Right lobe of liver (tissue), 6 donors: ENCODE results near the gene POLR2F. TPM values are rescaled to one million over a fixed set of nuclear protein-coding genes. Genes with fewer than 3 reads are reported as not detected.
"Not testable (repeated sequence)": the region's sequence is repeated elsewhere in the genome, so short reads cannot be mapped to it uniquely, and the experiment has no call there.

ENCODE experiments used
- ATAC-seq, 4 donors: fragments of 200-7000 bp; cut with Tn5 transposase; one replicate each; pipeline ENCODE4 v1.9.1; 2020; ENCODE audit warnings: mild to moderate bottlenecking in 4 of 4, moderate library complexity in 4 of 4
- DNase-seq, 3 donors: peaks; one replicate each; pipeline ENCODE4 v3.0.0-alpha.2; 2020
- H3K27ac ChIP-seq, 3 donors: fragments of 200-600 bp; one replicate each; pipeline ENCODE4 v1.8.0; 2022
- H3K27me3 ChIP-seq, 2 donors: fragments of 200-600 bp; one replicate each; pipeline ENCODE4 v1.8.0; 2022
- H3K36me3 ChIP-seq, 4 donors: fragments of 200-600 bp; sonication (generic) in 1 of 4; one replicate each; pipeline versions ENCODE4 v1.5.1 to v1.8.0; 2017 to 2022; ENCODE audit warnings: control low read depth in 1 of 4
- H3K4me1 ChIP-seq, 4 donors: fragments of 200-600 bp; sonication (generic) in 1 of 4; one replicate each; pipeline versions ENCODE4 v1.5.1 to v1.8.0; 2017 to 2022; ENCODE audit warnings: control low read depth in 1 of 4
- H3K4me3 ChIP-seq, 3 donors: fragments of 200-600 bp; one replicate each; pipeline ENCODE4 v1.8.0; 2022
- H3K9me3 ChIP-seq, 4 donors: fragments of 200-600 bp; sonication (generic) in 1 of 4; one replicate each; pipeline versions ENCODE4 v1.5.1 to v1.8.0; 2017 to 2022; ENCODE audit warnings: control low read depth in 1 of 4
- POLR2A ChIP-seq: fragments of 450-650 bp; IDR thresholded peaks from one replicate; pipeline ENCODE4 v1.6.1; 2017; ENCODE audit warnings: antibody characterized with exemption, mild to moderate bottlenecking
- WGBS: methylation state at CpG from one replicate; pipeline ENCODE4 v1.1.6; 2018; ENCODE audit warnings: low coverage, low lambda C conversion rate; ENCODE audit not compliant: insufficient coverage; ENCODE audit errors: missing lambda C conversion rate; 5-methylcytosine and 5-hydroxymethylcytosine counted together
- intact Hi-C, 2 donors: fragments of 100-400 bp; cut with DNase I; formaldehyde crosslinking; loops; one replicate each; pipeline versions ENCODE4 v1.11.2 to v1.14.1; 2022
- total RNA-seq, 6 experiments: library from RNA; depleted of rRNA in 2 of 6; stranded (reverse); fragments of >200 nt in 2 of 6; fragmentation: NEBNext Ultra II Directional in 3 of 6; extraction: Animal tissue kit (Norgen Biotek cat#: 25700) in 3 of 6; gene quantifications; one replicate each; pipeline versions ENCODE4 v1.1.0 to v1.2.4, GENCODE V29; 2016 to 2023
- TF ChIP-seq, protein P1 (sequence below), 4 donors: fragments of 200-600 bp in 3 of 4; fragments of 450-650 bp in 1 of 4; IDR thresholded peaks; one replicate each; pipeline versions ENCODE4 v1.5.1 to v1.8.0; 2016 to 2022; ENCODE audit warnings: antibody characterized with exemption in 4 of 4, mild to moderate bottlenecking in 2 of 4
- donor health status: DM: no; HTN: yes; CAD: no.
- donor health status: DM: no; HTN: no; CAD: no.
- donor health status: DM: no; HTN: no; CAD: no.
- donor health status: DM: no; HTN: yes; CAD: no.
- donor health status: DM: no; HTN: yes; CAD: no.

POLR2F gene
- total RNA-seq, 6 experiments from 2014 or later = 42.4 to 60.5 (median 56.3) TPM

DNA sequence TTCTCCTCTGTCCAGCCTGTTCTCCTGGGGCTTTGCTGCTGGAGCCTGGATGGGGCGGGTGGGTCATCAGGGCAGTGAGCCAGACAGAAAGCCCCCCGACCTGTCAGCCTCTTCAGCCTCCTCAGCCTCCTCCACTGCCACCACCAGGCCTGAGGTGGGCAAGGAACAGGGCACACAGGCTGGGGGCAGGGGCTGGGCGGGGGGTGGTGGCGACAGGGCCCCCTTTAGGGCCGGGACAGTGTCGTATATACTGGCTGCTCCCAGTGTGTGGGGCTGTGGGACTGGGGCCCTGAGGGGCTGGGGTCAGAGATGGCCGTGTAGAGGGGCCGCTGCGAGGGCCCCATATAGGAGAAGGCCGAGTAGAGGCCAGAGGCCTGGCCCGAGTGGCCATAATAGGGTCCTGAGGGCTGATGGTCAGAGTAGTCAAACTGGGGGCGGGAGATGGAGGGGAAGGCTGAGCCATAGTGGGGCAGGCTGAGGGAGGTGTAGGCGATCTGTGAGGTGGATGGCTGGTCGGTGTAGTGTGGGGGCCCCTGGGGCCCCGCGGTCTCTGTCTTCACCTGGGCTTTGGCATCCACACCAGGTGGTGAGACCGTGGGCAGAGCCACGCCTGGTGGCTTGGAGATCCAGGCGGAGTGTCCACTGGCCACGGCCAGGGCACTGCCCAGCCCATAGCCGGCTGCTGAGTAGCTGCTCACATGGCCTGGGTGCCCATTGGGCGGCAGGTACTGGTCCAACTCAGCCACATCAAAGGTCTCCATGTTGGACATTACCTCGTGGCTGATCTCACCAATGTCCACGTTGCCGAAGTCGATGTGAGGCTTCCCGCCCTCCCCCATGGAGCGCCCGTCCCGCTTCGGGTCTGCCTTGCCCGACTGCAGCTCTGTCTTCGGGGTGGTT is 20.0 kb downstream of the POLR2F start:
- WGBS = 92% methylated on average over 11 of the region's 33 CpGs
- no peak overlapping the region for H3K27ac ChIP-seq
- H3K27me3 ChIP-seq = no peaks in the 10 kb centered on the region
- TF ChIP-seq POLR2A = no peak
- TF ChIP-seq, protein P1, sequence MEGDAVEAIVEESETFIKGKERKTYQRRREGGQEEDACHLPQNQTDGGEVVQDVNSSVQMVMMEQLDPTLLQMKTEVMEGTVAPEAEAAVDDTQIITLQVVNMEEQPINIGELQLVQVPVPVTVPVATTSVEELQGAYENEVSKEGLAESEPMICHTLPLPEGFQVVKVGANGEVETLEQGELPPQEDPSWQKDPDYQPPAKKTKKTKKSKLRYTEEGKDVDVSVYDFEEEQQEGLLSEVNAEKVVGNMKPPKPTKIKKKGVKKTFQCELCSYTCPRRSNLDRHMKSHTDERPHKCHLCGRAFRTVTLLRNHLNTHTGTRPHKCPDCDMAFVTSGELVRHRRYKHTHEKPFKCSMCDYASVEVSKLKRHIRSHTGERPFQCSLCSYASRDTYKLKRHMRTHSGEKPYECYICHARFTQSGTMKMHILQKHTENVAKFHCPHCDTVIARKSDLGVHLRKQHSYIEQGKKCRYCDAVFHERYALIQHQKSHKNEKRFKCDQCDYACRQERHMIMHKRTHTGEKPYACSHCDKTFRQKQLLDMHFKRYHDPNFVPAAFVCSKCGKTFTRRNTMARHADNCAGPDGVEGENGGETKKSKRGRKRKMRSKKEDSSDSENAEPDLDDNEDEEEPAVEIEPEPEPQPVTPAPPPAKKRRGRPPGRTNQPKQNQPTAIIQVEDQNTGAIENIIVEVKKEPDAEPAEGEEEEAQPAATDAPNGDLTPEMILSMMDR (IDR thresholded peaks at IDR 0.05) = no peak
- H3K4me3 ChIP-seq = no peak overlapping the region
- no peaks in the 10 kb centered on the region for H3K36me3 ChIP-seq
- intact Hi-C loops = loop anchor here in 1 of 2 donors (10.0 kb wide), 1 partner anchor 149 kb away; the partner anchor contains the start of gene GALR3
- no peaks in the 10 kb centered on the region for H3K9me3 ChIP-seq
- DNase-seq (no peak), ATAC-seq (no peak)
- no peaks in the 10 kb centered on the region for H3K4me1 ChIP-seq

DNA sequence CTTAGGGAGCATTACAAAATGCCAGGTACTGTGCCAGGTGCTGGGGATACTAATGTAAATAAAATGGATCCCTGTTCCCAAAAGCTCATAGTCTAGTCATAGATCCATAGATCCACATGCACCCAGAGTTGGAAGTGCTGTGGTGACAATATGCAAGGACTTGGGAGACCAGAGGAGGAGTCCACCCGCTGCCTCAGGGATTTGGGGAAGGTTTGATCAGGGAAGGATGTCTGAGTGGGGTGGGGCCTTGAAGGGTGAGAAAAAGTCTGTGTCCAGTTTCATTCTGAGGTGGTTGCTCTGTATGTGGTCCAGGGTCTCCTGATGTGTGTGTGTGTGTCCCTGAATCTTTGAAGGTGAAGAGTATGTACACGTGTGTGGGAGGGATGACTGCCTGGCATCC is 21.7 kb downstream of the POLR2F start:
- no CpG with 5 or more reads among the region's 2 CpGs for WGBS
- Histone ChIP-seq H3K27ac (no peak overlapping the region), H3K36me3 (no peaks in the 10 kb centered on the region), H3K4me1 (no peaks in the 10 kb centered on the region), H3K27me3 (no peaks in the 10 kb centered on the region), H3K4me3 (no peak overlapping the region), H3K9me3 (no peaks in the 10 kb centered on the region)
- TF ChIP-seq, protein P1 (IDR thresholded peaks at IDR 0.05) = no peak
- no peak for TF ChIP-seq POLR2A
- DNase-seq (no peak), ATAC-seq (no peak)
- intact Hi-C loops = loop anchor here in 1 of 2 donors (10.0 kb wide), 1 partner anchor 150 kb away; the partner anchor contains the start of gene GALR3

DNA sequence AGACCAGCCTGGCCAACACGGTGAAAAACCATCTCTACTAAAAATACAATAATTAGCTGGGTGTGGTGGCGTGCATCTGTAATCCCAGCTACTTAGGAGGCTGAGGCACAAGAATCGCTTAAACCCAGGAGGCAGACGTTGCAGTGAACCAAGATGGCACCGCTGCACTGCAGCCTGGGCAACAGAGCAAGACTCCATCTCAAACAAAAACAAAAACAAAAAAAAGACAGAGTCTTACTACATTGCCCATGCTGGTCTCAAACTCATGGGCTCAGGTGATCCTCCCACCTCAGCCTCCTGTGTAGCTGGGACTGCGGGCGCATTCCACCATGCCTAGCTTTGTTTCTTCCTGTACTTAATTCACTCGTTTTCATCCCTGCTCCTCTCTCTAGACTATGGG is 22.5 kb downstream of the POLR2F start:
- not testable (repeated sequence) for H3K9me3 ChIP-seq, DNase-seq, H3K27me3 ChIP-seq, ATAC-seq, H3K27ac ChIP-seq, H3K36me3 ChIP-seq, H3K4me1 ChIP-seq, H3K4me3 ChIP-seq
- intact Hi-C loops = loop anchor here in 1 of 2 donors (10.0 kb wide), 1 partner anchor 151 kb away; the partner anchor contains the start of gene GALR3
- 86% methylated on average over 7 of the region's 8 CpGs for whole genome bisulfite sequencing

DNA sequence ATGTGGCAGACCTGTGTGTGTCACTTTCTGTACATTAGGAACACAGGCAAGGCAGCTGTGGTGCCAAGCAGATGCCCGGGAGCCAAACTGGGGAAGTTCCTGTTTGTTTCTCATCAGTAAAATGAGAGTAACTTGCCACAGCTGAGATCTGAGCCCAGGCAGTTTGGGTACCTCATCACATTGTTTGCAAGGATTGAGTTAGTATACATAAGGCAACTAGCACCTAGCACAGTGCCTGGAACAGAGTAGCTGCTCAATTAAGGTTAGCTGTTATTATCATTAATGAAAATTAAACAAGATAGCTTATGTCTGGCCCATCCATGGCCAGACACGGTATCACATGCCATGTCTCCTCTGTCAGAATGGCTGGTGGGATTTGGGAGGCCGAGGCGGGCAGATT is 23.0 kb downstream of the POLR2F start:
- no peak for ATAC-seq
- Histone ChIP-seq H3K27ac (no peak overlapping the region), H3K4me1 (peaks cover 0 to 9% (median 4%) of the 10 kb centered on the region in 4 donors), H3K36me3 (no peaks in the 10 kb centered on the region), H3K4me3 (no peak overlapping the region), H3K27me3 (no peaks in the 10 kb centered on the region), H3K9me3 (no peaks in the 10 kb centered on the region)
- intact Hi-C loops = loop anchor here in 1 of 2 donors (10.0 kb wide), 1 partner anchor 152 kb away; the partner anchor contains the start of gene GALR3
- DNase-seq = no peak
- TF ChIP-seq, protein P1 (IDR thresholded peaks at IDR 0.05) = no peak
- TF ChIP-seq POLR2A = no peak
- 100% methylated on average over 1 of the region's 4 CpGs for whole genome bisulfite sequencing

DNA sequence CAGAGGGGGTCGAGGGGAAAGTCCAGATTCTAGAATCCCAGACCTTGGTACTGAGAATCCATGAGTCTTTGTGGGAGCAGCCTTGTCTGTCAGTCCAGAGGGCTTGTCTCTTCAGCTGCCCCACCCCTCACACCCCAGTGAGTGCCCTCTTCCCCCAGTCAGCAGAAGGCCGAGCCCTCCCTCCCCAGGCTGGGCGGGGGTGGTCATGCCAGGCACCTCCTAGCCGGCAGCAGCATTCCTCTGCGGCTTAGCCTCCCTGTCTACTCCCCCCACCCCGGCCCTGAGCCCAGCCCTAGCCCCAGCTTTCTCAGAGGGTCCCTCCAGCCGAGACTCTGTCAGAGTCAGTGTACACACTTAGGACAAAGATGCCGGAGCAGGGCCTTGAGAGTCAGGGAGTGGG is 26.3 kb downstream of the POLR2F start:
- Histone ChIP-seq H3K4me3 (no peak overlapping the region), H3K9me3 (no peaks in the 10 kb centered on the region), H3K27me3 (no peaks in the 10 kb centered on the region), H3K27ac (no peak overlapping the region), H3K4me1 (peaks cover 0 to 23% (median 7%) of the 10 kb centered on the region in 4 donors), H3K36me3 (no peaks in the 10 kb centered on the region)
- whole genome bisulfite sequencing = no CpG with 5 or more reads among the region's 8 CpGs
- TF ChIP-seq, protein P1 (IDR thresholded peaks at IDR 0.05) = no peak
- TF ChIP-seq POLR2A = no peak
- ATAC-seq (no peak), DNase-seq (no peak)
- intact Hi-C loops = loop anchor here in 1 of 2 donors (10.0 kb wide), 1 partner anchor 155 kb away; the partner anchor contains the start of gene GALR3
